Measurements from ENCODE around the gene TMCO6.
"Not testable (repeated sequence)": the region's sequence is repeated elsewhere in the genome, so short reads cannot be mapped to it uniquely, and the experiment has no call there.

Gene TMCO6

GRCh38 chr5:140609126-140609525, 30.1 kb upstream of the TMCO6 start:
- TF ChIP-seq CTCF (IDR thresholded peaks at IDR 0.05; ENCODE audit: borderline replicate concordance, insufficient read depth, low read depth, low read length), result no peak

GRCh38 chr5:140611020-140611521, 28.2 kb upstream of the TMCO6 start:
- no peak for TF ChIP-seq CTCF (IDR thresholded peaks at IDR 0.05; ENCODE audit: borderline replicate concordance, insufficient read depth, low read depth, low read length)

More at GRCh38 chr5:140609126-140609525, 30.1 kb upstream of the TMCO6 start:
- H3K4me3 ChIP-seq (ENCODE audit: low read depth, low read length), result no peak overlapping the region

GRCh38 chr5:140622301-140622700, 16.9 kb upstream of the TMCO6 start:
- no peak for TF ChIP-seq CTCF (IDR thresholded peaks at IDR 0.05; ENCODE audit: borderline replicate concordance, insufficient read depth, low read depth, low read length)

More at GRCh38 chr5:140611020-140611521, 28.2 kb upstream of the TMCO6 start:
- H3K4me3 ChIP-seq (ENCODE audit: low read depth, low read length), result no peak overlapping the region

GRCh38 chr5:140623061-140623460, 16.2 kb upstream of the TMCO6 start:
- H3K4me3 ChIP-seq (ENCODE audit: low read depth, low read length), result not testable (repeated sequence)

More at GRCh38 chr5:140622301-140622700, 16.9 kb upstream of the TMCO6 start:
- no peak overlapping the region for H3K4me3 ChIP-seq (ENCODE audit: low read depth, low read length)

- H3K4me3 ChIP-seq (ENCODE audit: low read depth, low read length), result not testable (repeated sequence)
Measured at GRCh38 chr5:140624886-140625285, 14.4 kb upstream of the TMCO6 start.

- no peak overlapping the region for H3K4me3 ChIP-seq (ENCODE audit: low read depth, low read length)
- TF ChIP-seq CTCF (IDR thresholded peaks at IDR 0.05; ENCODE audit: borderline replicate concordance, insufficient read depth, low read depth, low read length), result no peak
Measured at GRCh38 chr5:140627972-140628371, 11.3 kb upstream of the TMCO6 start.

GRCh38 chr5:140628711-140629110, 10.5 kb upstream of the TMCO6 start:
- no peak for TF ChIP-seq CTCF (IDR thresholded peaks at IDR 0.05; ENCODE audit: borderline replicate concordance, insufficient read depth, low read depth, low read length)

GRCh38 chr5:140630292-140631035, 8.8 kb upstream of the TMCO6 start:
- no peak overlapping the region for H3K4me3 ChIP-seq (ENCODE audit: low read depth, low read length)
- no peak for TF ChIP-seq CTCF (IDR thresholded peaks at IDR 0.05; ENCODE audit: borderline replicate concordance, insufficient read depth, low read depth, low read length)

More at GRCh38 chr5:140628711-140629110, 10.5 kb upstream of the TMCO6 start:
- no peak overlapping the region for H3K4me3 ChIP-seq (ENCODE audit: low read depth, low read length)
